ENCODE results near the gene COQ6.
"Not testable (repeated sequence)": the region's sequence is repeated elsewhere in the genome, so short reads cannot be mapped to it uniquely, and the experiment has no call there.

Gene COQ6

GRCh38 chr14:73949752-73950734 is at the start of gene COQ6, which contains the start of gene FAM161B:
TSS of gene COQ6 (plus strand) at chr14:73950302. CDS start at chr14:73950333, 31 bp downstream.
TSS of gene FAM161B (minus strand) at chr14:73950094. CDS start at chr14:73950026, 68 bp downstream.
- DNase-seq (ENCODE audit: low read depth in 2 of 2, low spot score in 1 of 2), result peak; percentile 65 to 80

DNA sequence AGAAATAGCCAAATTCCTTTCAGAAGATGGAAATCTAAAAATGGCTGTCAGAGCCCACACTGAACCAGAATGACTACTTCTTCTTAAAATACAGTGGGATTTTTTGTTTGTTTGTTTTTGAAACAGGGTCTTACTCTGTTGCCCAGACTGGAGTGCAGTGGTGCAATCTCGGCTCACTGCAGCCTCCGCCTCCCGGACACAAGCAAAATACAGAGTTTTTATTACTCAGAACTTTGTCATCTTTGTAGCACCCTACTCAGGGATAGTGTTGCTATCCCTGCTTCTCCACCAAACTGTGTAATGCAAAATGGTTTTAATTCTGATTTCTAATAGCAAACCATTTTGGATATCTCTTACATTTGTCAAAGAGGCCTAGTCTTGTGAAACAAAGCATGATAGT is 47.1 kb upstream of the COQ6 start:
- DNase-seq (ENCODE audit: low read depth in 2 of 2, low spot score in 1 of 2), result no peak

DNA sequence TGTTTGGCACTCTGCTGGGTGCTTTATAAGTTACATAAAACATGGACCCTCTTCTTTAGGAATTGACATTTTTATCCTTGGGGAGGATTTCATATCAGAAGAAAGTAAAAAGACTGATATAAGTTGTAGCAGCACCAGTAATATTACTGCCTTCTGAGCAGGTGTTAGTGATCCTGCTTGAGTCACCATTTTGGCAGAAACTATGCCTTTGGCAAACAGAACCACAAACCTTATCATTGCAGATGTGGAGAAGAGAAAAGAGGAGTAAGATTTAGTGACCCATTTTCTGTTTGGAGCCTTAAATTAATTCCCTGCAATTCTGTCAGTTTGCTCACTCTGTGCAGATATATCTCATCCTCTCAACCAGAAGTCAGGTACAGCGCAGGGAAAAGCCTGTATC is 40.4 kb upstream of the COQ6 start:
- DNase-seq (ENCODE audit: low read depth in 2 of 2, low spot score in 1 of 2), result no peak

GRCh38 chr14:73913256-73913655 is 36.8 kb upstream of the COQ6 start:
- no peak for DNase-seq (ENCODE audit: low read depth in 2 of 2, low spot score in 1 of 2)

DNA sequence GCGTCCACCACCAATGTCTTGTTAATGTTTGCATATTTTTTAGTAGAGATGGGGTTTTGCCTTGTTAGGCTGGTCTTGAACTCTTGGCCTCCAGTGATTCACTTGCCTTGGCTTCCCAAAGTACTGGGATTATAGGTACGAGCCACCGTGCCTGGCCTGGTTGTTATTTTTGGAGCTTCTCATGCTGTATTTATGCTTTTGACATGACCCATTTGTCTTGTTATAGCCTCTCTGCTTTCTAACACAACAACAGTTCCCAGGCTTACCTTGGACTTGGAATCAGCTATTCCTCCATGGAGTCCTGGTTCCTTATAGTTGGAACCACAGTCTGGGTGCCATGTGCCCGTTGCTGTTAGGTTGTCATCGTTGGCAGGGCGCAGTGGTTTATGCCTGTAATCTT is 33.8 kb upstream of the COQ6 start:
- DNase-seq (ENCODE audit: low read depth in 2 of 2, low spot score in 1 of 2), result no peak

DNA sequence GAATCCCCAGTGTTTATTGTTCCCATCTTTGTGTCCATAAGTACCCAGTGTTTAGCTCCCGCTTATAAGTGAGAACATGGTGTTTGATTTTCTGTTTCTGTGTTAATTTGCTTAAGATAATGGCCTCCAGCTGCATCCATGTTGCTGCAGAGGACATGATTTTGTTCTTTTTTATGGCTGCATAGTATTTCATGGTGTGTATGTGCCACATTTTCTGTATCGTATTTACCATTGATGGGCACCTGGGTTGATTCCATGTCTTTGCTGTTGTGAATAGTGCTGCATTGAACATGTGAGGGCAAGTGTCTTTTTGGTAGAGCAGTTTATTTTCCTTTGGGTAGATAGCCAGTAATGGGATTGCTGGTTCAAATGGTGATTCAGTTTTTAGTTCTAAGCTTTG is 30.6 kb upstream of the COQ6 start:
- DNase-seq (ENCODE audit: low read depth in 2 of 2, low spot score in 1 of 2), result not testable (repeated sequence)

DNA sequence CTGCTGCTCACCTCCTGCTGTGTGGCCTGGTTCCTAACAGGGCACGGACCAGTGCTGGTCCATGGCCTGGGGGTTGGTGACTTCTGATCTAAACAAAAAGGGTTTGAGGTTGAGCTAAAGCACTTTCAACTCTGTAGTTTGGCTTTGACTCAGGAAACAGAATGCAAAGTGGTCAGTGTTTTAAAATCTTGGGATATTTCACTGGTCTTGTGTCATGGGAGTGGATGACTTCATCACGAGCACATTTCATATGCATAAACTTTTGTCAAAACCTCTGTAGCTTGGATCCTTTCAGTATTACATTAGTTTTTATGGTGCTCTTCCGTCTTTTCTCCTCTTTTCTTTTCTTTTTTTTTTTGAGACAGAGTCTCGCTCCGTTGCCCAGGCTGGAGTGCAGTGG is 25.8 kb upstream of the COQ6 start:
- no peak for DNase-seq (ENCODE audit: low read depth in 2 of 2, low spot score in 1 of 2)

DNA sequence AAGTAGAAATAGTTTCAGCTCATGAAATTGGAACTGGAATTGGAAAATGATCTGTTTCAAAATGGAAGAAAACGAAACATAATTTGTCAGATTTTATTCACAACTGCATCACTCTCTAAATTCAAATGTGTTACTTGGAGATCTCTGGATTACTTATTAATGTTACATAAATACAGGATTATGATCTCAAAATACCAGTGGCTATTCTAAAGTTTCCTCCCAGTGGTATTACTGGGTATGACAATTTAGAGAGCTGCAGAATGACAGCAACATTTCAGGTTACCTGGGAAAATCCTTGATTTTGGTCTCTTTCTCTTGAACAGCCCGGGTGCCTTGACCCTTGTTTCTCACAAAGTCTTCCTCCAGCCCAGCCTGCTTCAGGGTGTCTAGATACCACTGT is 14.4 kb upstream of the COQ6 start:
- DNase-seq (ENCODE audit: low read depth in 2 of 2, low spot score in 1 of 2), result no peak

GRCh38 chr14:73936548-73936947 is 13.6 kb upstream of the COQ6 start:
- DNase-seq (ENCODE audit: low read depth in 2 of 2, low spot score in 1 of 2), result no peak

- no peak for DNase-seq (ENCODE audit: low read depth in 2 of 2, low spot score in 1 of 2)
Observed at GRCh38 chr14:73937012-73937411, 13.1 kb upstream of the COQ6 start.

GRCh38 chr14:73942180-73942579 is 7.9 kb upstream of the COQ6 start:
- no peak for DNase-seq (ENCODE audit: low read depth in 2 of 2, low spot score in 1 of 2)

DNA sequence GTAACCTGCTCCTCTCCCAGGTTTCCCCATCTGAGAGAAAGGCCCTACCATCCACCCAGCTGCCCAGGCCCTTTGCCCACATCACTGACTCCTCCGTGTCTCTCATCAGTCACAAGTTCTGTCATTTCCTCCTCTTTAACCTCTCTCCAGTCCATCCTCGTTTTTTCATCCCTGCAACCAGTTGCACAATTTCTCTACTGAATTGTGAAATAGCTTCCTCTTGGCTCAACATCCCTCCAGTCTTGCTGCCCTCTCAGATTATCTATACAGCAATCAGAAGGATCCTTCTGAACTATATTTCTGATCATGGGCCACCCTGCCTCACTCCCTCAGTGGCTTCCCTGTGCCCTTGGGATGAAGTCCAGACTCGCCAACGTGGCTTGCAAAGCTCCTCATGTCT is 7.0 kb upstream of the COQ6 start:
- DNase-seq (ENCODE audit: low read depth in 2 of 2, low spot score in 1 of 2), result no peak

DNA sequence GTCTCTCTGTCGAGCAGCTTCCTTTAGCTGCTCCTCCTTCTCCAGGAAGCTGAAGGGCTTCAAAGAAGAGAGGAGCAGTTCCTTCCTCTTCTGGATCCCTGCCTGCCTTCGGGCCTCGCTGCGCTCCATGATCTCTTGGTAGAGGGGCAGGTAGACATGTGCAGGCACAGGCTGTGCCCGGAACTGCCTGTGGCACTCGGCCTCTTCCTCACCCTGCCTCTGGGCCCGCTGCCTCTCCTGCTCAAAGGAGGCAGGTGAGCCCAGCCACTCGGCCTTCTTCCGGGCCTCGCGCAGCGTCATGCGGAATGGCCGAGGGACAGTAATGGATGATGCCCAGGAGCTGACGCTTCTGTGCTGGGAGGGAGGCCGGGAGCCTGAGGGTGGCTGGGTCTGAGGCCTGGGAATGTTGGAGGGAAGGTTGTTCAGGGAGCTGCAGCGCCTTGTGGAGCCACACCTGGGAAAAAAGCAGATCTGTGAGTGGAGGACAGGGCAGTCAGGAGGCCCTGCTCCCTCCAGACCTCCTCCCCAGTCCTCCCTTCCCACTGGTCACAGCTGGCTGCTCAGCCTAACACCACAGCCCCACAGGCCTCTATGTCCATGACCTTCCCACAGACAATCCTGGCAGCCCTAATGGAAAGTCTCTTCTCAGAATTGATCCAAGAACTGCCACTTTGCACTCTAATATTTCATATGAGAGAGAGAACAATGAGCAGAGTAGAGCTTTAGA is 5.5 kb upstream of the COQ6 start:
- DNase-seq (ENCODE audit: low read depth in 2 of 2, low spot score in 1 of 2), result no peak

GRCh38 chr14:73945159-73945670 is 4.9 kb upstream of the COQ6 start:
- DNase-seq (ENCODE audit: low read depth in 2 of 2, low spot score in 1 of 2), result no peak

- DNase-seq (ENCODE audit: low read depth in 2 of 2, low spot score in 1 of 2), result no peak
Observed at GRCh38 chr14:73953731-73954130, 3.6 kb downstream of the COQ6 start.

DNA sequence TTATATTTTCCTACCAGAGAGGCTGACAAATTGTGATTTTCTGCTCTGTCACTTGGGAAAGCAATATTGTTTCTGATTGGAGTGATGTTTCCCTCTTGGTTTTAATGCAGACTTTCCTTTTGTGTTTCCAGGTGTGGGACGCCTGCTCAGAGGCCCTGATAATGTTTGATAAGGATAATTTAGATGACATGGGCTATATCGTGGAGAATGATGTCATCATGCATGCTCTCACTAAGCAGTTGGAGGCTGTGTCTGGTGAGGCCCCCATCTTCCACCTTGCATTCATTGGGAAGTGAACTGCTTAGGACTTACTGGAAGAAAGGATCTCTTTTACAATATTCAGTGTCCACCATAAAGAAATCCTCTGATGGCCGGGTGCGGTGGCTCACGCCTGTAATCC is 5.6 kb downstream of the COQ6 start:
- no peak for DNase-seq (ENCODE audit: low read depth in 2 of 2, low spot score in 1 of 2)

DNA sequence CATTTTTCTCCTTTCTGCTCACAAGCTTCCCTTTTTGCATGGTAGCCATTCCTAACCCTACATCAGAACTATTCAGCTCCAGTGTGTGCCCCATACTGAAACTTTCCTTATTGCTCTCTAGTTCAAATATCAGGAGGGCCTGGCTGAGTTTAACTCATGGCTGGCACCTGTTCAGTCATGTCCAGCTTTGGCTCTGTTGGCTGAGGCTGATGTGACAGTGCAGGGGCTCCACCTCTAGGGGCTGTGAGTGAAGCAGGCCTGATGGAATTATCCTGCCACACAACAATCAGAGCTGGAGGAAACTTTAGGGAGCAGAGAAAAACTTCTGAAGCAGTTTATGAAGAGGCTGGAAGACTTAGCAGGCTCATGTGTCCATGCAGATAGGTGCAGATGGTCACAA is 8.5 kb downstream of the COQ6 start:
- DNase-seq (ENCODE audit: low read depth in 2 of 2, low spot score in 1 of 2), result no peak

GRCh38 chr14:73961192-73961591 is 11.1 kb downstream of the COQ6 start:
- no peak for DNase-seq (ENCODE audit: low read depth in 2 of 2, low spot score in 1 of 2)

DNA sequence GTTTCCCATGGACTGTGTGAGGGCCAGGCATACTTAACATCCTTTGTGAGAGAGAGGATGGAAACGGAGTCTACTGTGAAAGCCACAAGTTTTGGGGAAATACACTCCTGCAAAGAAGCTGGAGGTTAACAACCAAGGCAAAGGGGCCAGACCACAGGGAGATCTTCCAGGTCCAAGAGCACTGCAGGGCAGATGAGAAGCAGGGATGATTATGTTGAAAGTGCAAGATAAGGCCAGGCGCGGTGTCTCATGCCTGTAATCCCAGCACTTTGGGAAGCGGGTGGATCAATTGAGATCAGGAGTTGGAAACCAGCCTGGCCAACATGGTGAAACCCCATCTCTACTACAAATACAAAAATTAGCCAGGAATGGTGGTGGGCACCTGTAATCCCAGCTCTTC is 15.1 kb downstream of the COQ6 start:
- DNase-seq (ENCODE audit: low read depth in 2 of 2, low spot score in 1 of 2), result no peak

DNA sequence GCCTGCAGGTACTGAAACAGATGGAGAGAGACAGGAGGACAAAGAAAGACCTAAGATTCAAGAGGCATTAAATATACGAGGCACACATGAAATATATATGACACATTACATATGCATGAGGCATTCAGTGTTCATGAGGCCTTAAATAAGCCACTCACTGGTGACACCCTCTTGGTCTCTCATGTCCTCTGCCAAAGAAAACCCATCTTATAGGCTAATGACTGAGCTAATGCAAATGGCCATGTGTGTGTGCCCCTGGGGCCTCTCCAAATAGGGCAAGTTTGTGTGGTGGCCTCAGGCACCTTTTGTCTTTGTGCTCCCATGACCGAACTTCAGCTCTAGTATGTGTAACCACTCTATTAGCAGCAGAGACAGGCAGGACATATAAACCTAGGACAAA is 18.8 kb downstream of the COQ6 start:
- DNase-seq (ENCODE audit: low read depth in 2 of 2, low spot score in 1 of 2), result no peak

DNA sequence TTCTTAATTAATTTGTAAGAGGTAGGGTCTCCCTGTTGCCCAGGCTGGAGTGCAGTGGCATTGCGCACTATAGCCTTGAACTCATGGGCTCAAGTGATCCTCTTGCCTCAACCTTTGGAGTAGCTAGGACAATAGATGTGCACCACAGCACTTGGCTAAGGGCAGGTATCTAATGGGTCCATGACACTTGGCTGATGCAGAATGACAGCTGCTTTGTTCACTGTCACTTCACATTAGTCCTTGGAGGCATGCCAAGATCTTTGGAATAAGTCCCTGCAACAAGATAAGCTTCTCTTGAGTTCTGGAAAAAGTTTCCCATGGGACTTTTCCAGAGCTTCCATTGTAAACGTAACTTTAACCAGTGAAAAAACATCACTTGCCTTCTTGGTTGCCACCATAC is 23.4 kb downstream of the COQ6 start:
- DNase-seq (ENCODE audit: low read depth in 2 of 2, low spot score in 1 of 2), result no peak

DNA sequence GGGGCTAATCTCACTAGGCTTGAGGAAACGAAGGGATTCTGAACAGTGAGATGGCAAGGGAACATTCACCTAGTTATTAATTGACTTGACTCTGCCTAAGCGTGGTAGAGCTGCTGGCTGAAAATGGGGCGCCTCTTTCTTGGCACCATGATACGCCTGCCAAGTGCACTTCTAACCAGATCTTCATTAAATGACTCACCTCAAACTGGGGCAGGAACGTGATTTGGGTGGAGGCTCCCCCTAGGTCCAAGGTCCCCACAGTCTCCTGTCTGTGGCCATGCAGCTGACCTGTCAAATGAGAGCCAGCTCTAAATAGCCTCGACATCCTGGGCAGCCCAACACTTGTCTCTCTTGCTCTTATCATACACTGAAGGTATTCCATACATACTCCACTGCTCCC is 26.0 kb downstream of the COQ6 start:
- no peak for DNase-seq (ENCODE audit: low read depth in 2 of 2, low spot score in 1 of 2)

All from stimulated activated CD8-positive, alpha-beta memory T cell treated with anti-CD3 and anti-CD28 coated beads, Interleukin-4, amount 100 ng/mL, for 1 hour (primary cell).